HCT116 (cell line): ENCODE measurements around the gene ABTB2. TPM values are rescaled to one million over a fixed set of nuclear protein-coding genes. Genes with fewer than 3 reads are reported as not detected.
A peak's percentile ranks its signal among the peaks of the same experiment; 100 is the strongest.

ENCODE experiments used
- ATAC-seq: fragments of 200-7000 bp; cut with Tn5 transposase; 2 replicates; pipeline ENCODE4 v1.9.1; 2020; ENCODE audit warnings: mild to moderate bottlenecking, moderate library complexity
- BruUV-seq: library from RNA; stranded (reverse); fragments of 400-500 nt; replicated peaks from 2 replicates; lab custom pipeline; 2021; lab: Mats Ljungman, UMichigan
- CTCF ChIA-PET: fragments of 300-600 bp; sonication (Branson Sonifier 250); formaldehyde crosslinking; loops from one replicate; lab custom pipeline; 2021; ENCODE audit warnings: antibody characterized with exemption; lab: Charles Lee
- POLR2A ChIA-PET: fragments of 300-600, 350-600 bp; sonication (Branson Sonifier 250); formaldehyde crosslinking; loops from one replicate; lab custom pipeline; 2021; ENCODE audit warnings: antibody characterized with exemption; lab: Charles Lee
- RAD21 ChIA-PET, 2 experiments: fragments of 300-600 bp; sonication (Branson Sonifier 250); formaldehyde crosslinking; loops; one replicate each; lab custom pipeline; 2023; ENCODE audit warnings: low total read pairs in 2 of 2; ENCODE audit not compliant: uncharacterized antibody in 2 of 2, unreplicated experiment in 2 of 2, low non-redundant PET in 1 of 2; lab: Charles Lee
- DNase-seq: peaks from one replicate; pipeline ENCODE4 v3.0.0-alpha.2; 2010; ENCODE audit warnings: low read depth, low spot score
- H2AFZ ChIP-seq: fragments of 200-600 bp; shearing (Covaris generic), sonication (generic); 2 replicates; pipeline ENCODE4 v1.6.1; 2017; ENCODE audit warnings: low read depth, mixed run types, mixed read lengths, antibody characterized with exemption, low read length; ENCODE audit not compliant: poor library complexity, severe bottlenecking
- H3K27ac ChIP-seq: 2 replicates; pipeline ENCODE4 v1.5.1; 2012; ENCODE audit warnings: low read depth, low read length
- H3K27me3 ChIP-seq: fragments of 200-600 bp; sonication (generic); 2 replicates; pipeline ENCODE4 v1.6.1; 2016; ENCODE audit warnings: mixed run types, low read length, mixed read lengths; ENCODE audit not compliant: insufficient read depth
- H3K36me3 ChIP-seq, 2 experiments: fragments of 200-500 bp in 1 of 2; fragments of 200-600 bp in 1 of 2; sonication (Bioruptor generic) in 1 of 2; sonication (generic) in 1 of 2; 2 replicates each; pipeline versions ENCODE4 v1.5.1 to v1.6.1; 2014 to 2016; ENCODE audit warnings: low read length in 2 of 2, inconsistent platforms in 1 of 2, mixed read lengths in 1 of 2, mixed run types in 1 of 2; ENCODE audit not compliant: insufficient read depth in 2 of 2, control insufficient read depth in 1 of 2
- H3K4me1 ChIP-seq, 2 experiments: fragments of 200-600 bp in 1 of 2; sonication (generic) in 1 of 2; 2 replicates each; pipeline versions ENCODE4 v1.5.1 to v1.6.1; 2012 to 2017; ENCODE audit warnings: low read length in 2 of 2, inconsistent platforms in 1 of 2, mild to moderate bottlenecking in 1 of 2, mixed read lengths in 1 of 2, mixed run types in 1 of 2, moderate library complexity in 1 of 2; ENCODE audit not compliant: insufficient read depth in 2 of 2, control insufficient read depth in 1 of 2
- H3K4me2 ChIP-seq: fragments of 200-600 bp; sonication (generic); 2 replicates; pipeline ENCODE4 v1.6.1; 2017; ENCODE audit warnings: mixed run types, low read length, mixed read lengths
- H3K4me3 ChIP-seq, 2 experiments: fragments of 200-600 bp in 1 of 2; sonication (generic) in 1 of 2; replicated peaks in 1 of 2; 2 replicates each; pipeline ENCODE4 v1.5.1; 2011 to 2016; ENCODE audit warnings: low read length in 2 of 2, control low read depth in 1 of 2, low read depth in 1 of 2, mild to moderate bottlenecking in 1 of 2, mixed read lengths in 1 of 2, mixed run types in 1 of 2
- H3K79me2 ChIP-seq: fragments of 200-600 bp; sonication (generic); 2 replicates; pipeline ENCODE4 v1.6.1; 2017; ENCODE audit warnings: mild to moderate bottlenecking, mixed run types, low read length, moderate library complexity, mixed read lengths; ENCODE audit not compliant: insufficient read depth
- H3K9ac ChIP-seq: fragments of 200-600 bp; sonication (generic); 2 replicates; pipeline ENCODE4 v1.6.1; 2016; ENCODE audit warnings: low read length, mixed read lengths
- H3K9me2 ChIP-seq: fragments of 200-600 bp; sonication (generic), shearing (Covaris generic); 2 replicates; pipeline ENCODE4 v1.6.1; 2017; ENCODE audit warnings: mixed run types, mild to moderate bottlenecking, moderate library complexity; ENCODE audit not compliant: insufficient read depth
- H3K9me3 ChIP-seq, 2 experiments: fragments of 200-500 bp in 1 of 2; fragments of 200-600 bp in 1 of 2; sonication (Bioruptor generic) in 1 of 2; sonication (generic) in 1 of 2; 2 replicates each; pipeline ENCODE4 v1.6.1; 2014 to 2017; ENCODE audit warnings: low read length in 2 of 2, mixed read lengths in 2 of 2, inconsistent platforms in 1 of 2, low read depth in 1 of 2, mild to moderate bottlenecking in 1 of 2, mixed run types in 1 of 2, moderate library complexity in 1 of 2; ENCODE audit not compliant: control insufficient read depth in 1 of 2, insufficient read depth in 1 of 2
- H4K20me1 ChIP-seq: fragments of 200-600 bp; sonication (generic), shearing (Covaris generic); 2 replicates; pipeline ENCODE4 v1.6.1; 2017; ENCODE audit warnings: mixed run types, mild to moderate bottlenecking, moderate library complexity; ENCODE audit not compliant: insufficient read depth
- ELF1 ChIP-seq: IDR thresholded peaks from 2 replicates; pipeline ENCODE4 v1.6.1; 2012; ENCODE audit warnings: low read depth, borderline replicate concordance
- FOSL1 ChIP-seq: IDR thresholded peaks from 2 replicates; pipeline ENCODE4 v1.6.1; 2012; ENCODE audit warnings: low read depth
- JUND ChIP-seq: IDR thresholded peaks from 2 replicates; pipeline ENCODE4 v1.6.1; 2012
- MAX ChIP-seq: IDR thresholded peaks from 2 replicates; pipeline ENCODE4 v1.6.1; 2012
- POLR2A ChIP-seq: IDR thresholded peaks from 2 replicates; pipeline ENCODE4 v1.7.0; 2011; ENCODE audit warnings: borderline replicate concordance; ENCODE audit not compliant: insufficient read depth, insufficient read length; ENCODE audit errors: extremely low read depth
- POLR2AphosphoS5 ChIP-seq: IDR thresholded peaks from 2 replicates; pipeline ENCODE4 v1.6.1; 2011; ENCODE audit warnings: mild to moderate bottlenecking, low read depth, low read length, moderate library complexity
- RAD21 ChIP-seq: IDR thresholded peaks from 2 replicates; pipeline ENCODE4 v1.6.1; 2012; ENCODE audit warnings: low read depth, mild to moderate bottlenecking
- REST ChIP-seq: IDR thresholded peaks from 2 replicates; pipeline ENCODE4 v1.6.1; 2012; ENCODE audit warnings: low read depth
- SRF ChIP-seq: IDR thresholded peaks from 2 replicates; pipeline ENCODE4 v1.6.1; 2012; ENCODE audit warnings: low read depth
- YY1 ChIP-seq: IDR thresholded peaks from 2 replicates; pipeline ENCODE4 v1.6.1; 2011; ENCODE audit warnings: low read length, low read depth, moderate library complexity, mild to moderate bottlenecking; ENCODE audit not compliant: insufficient replicate concordance; ENCODE audit errors: extremely low read depth
- ZBTB33 ChIP-seq: IDR thresholded peaks from 2 replicates; pipeline ENCODE4 v1.6.1; 2011; ENCODE audit warnings: mild to moderate bottlenecking, low read length, moderate library complexity; ENCODE audit not compliant: insufficient replicate concordance; ENCODE audit errors: extremely low read depth
- intact Hi-C: fragments of 100-400 bp; cut with micrococcal nuclease; formaldehyde crosslinking; loops from 2 replicates; pipeline ENCODE4 v1.10.0; 2022
- total RNA-seq: library from RNA; stranded (reverse); gene quantifications from one replicate; pipeline ENCODE4 v1.2.1, GENCODE V29; 2021; ENCODE audit not compliant: unreplicated experiment

Gene ABTB2
- total RNA-seq, 1 experiment from 2014 or later = 6.8 TPM

- peaks cover 11 to 15% of the 10 kb centered on the region in 2 experiments; a peak in 3 of 4 replicates for H3K4me1 ChIP-seq
- H3K36me3 ChIP-seq = no peaks in the 10 kb centered on the region
- no peak overlapping the region for H3K4me3 ChIP-seq
- H3K27ac ChIP-seq = no peak overlapping the region
- no peak overlapping the region for H2AFZ ChIP-seq
- RAD21 ChIA-PET = no interaction called here
- no peaks in the 10 kb centered on the region for H4K20me1 ChIP-seq
- no peaks in the 10 kb centered on the region for H3K9me2 ChIP-seq
- no peak overlapping the region for H3K4me2 ChIP-seq
- no peak for ATAC-seq
- CTCF ChIA-PET = no interaction called here
- H3K27me3 ChIP-seq = no peaks in the 10 kb centered on the region
- H3K79me2 ChIP-seq = no peaks in the 10 kb centered on the region
- intact Hi-C loops = loop anchor here (10.0 kb wide), 1 partner anchor 211 kb away; no protein-coding TSS in a partner anchor
- DNase-seq = no peak
- H3K9me3 ChIP-seq = peaks cover 6 to 18% of the 10 kb centered on the region in 2 experiments; a peak in 3 of 4 replicates
- no TSS peak for BruUV-seq
- H3K9ac ChIP-seq = no peak overlapping the region
- TF ChIP-seq POLR2A (no peak), MAX (no peak), YY1 (no peak), ZBTB33 (no peak)
- POLR2A ChIA-PET = no interaction called here
Measured at GRCh38 chr11:34373727-34374126, 15.9 kb upstream of the ABTB2 start.

GRCh38 chr11:34366522-34366921 lies 8.7 kb upstream of the ABTB2 start:
- Histone ChIP-seq H3K9me2 (no peaks in the 10 kb centered on the region), H4K20me1 (no peaks in the 10 kb centered on the region), H3K27me3 (no peaks in the 10 kb centered on the region), H3K4me3 (no peak overlapping the region), H3K4me2 (no peak overlapping the region), H3K4me1 (peaks cover 5 to 7% of the 10 kb centered on the region in 2 experiments; a peak in 3 of 4 replicates), H3K27ac (no peak overlapping the region), H3K9me3 (no peaks in the 10 kb centered on the region), H3K36me3 (no peaks in the 10 kb centered on the region), H2AFZ (peak overlapping the region; percentile 96), H3K79me2 (no peaks in the 10 kb centered on the region), H3K9ac (no peak overlapping the region)
- DNase-seq (peak; percentile 73), ATAC-seq (peak; percentile 66)
- RAD21 ChIA-PET = interaction anchor here (1.0 to 2.0 kb wide), 6 partner anchors 102 to 533 kb away, joined by 3 to 14 read pairs (median 4); no protein-coding TSS in a partner anchor
- CTCF ChIA-PET = interaction anchor here (0.7 to 3.7 kb wide), 19 partner anchors 9 to 535 kb away, joined by 3 to 45 read pairs (median 4); partner anchors contain the start of genes ABTB2 and ELF5
- no TSS peak for BruUV-seq
- POLR2A ChIA-PET = no interaction called here
- intact Hi-C loops = loop anchor here (1.0 to 5.0 kb wide), 4 partner anchors 102 to 1026 kb away; no protein-coding TSS in a partner anchor
- no peak for TF ChIP-seq POLR2A
- no peak for TF ChIP-seq ZBTB33
- TF ChIP-seq FOSL1 = no peak
- TF ChIP-seq YY1 = peak; percentile 60
- TF ChIP-seq SRF = no peak
- no peak for TF ChIP-seq REST
- peak; percentile 82 for TF ChIP-seq RAD21
- TF ChIP-seq ELF1 = no peak
- no peak for TF ChIP-seq POLR2AphosphoS5
- TF ChIP-seq JUND = no peak
